Left lung (tissue), 10 donors: Measurements from ENCODE around the gene MGMT. TPM values are rescaled to one million over a fixed set of nuclear protein-coding genes. Genes with fewer than 3 reads are reported as not detected.

Experiments used
- ATAC-seq: fragments of 200-7000 bp; cut with Tn5 transposase; one replicate; pipeline ENCODE4 v1.9.1; 2020; ENCODE audit warnings: moderate library complexity
- DNase-seq, 4 donors: peaks; one replicate each; pipeline ENCODE4 v3.0.0-alpha.2; 2013 to 2020
- H3K27ac ChIP-seq, 2 donors: fragments of 200-600 bp; sonication (generic) in 1 of 2; one replicate each; pipeline versions ENCODE4 v1.5.0 to v1.8.0; 2020 to 2021
- H3K27me3 ChIP-seq, 2 donors: fragments of 200-600 bp; sonication (generic) in 1 of 2; one replicate each; pipeline versions ENCODE4 v1.5.0 to v1.8.0; 2020 to 2021
- H3K36me3 ChIP-seq, 2 donors: fragments of 200-600 bp; sonication (generic) in 1 of 2; one replicate each; pipeline versions ENCODE4 v1.5.0 to v1.8.0; 2020 to 2021
- H3K4me1 ChIP-seq, 2 donors: fragments of 200-600 bp; one replicate each; pipeline ENCODE4 v1.8.0; 2021
- H3K4me3 ChIP-seq, 2 donors: fragments of 200-600 bp; sonication (generic) in 1 of 2; one replicate each; pipeline versions ENCODE4 v1.5.0 to v1.8.0; 2020 to 2021; ENCODE audit warnings: mild to moderate bottlenecking in 1 of 2
- H3K9me3 ChIP-seq, 2 donors: fragments of 200-600 bp; sonication (generic) in 1 of 2; one replicate each; pipeline versions ENCODE4 v1.5.0 to v1.8.0; 2020 to 2021
- intact Hi-C, 2 donors: fragments of 100-400 bp; cut with DNase I; formaldehyde crosslinking; loops; one replicate each; pipeline versions ENCODE4 v1.11.2 to v1.14.2; 2022
- polyA plus RNA-seq, 6 donors: library from polyadenylated mRNA; unstranded; fragments of 120-200 nt; gene quantifications; one replicate each; pipeline ENCODE4 v1.2.1, GENCODE V29; 2013; ENCODE audit not compliant: insufficient read length in 6 of 6
- total RNA-seq, 2 donors: library from RNA; stranded (reverse); fragmentation: NEBNext Ultra II Directional; extraction: Animal tissue kit (Norgen Biotek cat#: 25700); gene quantifications; one replicate each; pipeline ENCODE4 v1.2.1, GENCODE V29; 2021
- TF ChIP-seq, protein P1 (sequence below), 2 donors: fragments of 200-600 bp; sonication (generic) in 1 of 2; IDR thresholded peaks; one replicate each; pipeline versions ENCODE4 v1.5.0 to v1.8.0; 2021; ENCODE audit warnings: antibody characterized with exemption in 2 of 2
- donor health status: DM: no; HTN: yes; CAD: no.
- donor health status: DM: no; HTN: no; CAD: no.

MGMT gene
- total and polyA plus RNA-seq, 8 donors: 13.1 to 25.5 (median 17.0) TPM

DNA sequence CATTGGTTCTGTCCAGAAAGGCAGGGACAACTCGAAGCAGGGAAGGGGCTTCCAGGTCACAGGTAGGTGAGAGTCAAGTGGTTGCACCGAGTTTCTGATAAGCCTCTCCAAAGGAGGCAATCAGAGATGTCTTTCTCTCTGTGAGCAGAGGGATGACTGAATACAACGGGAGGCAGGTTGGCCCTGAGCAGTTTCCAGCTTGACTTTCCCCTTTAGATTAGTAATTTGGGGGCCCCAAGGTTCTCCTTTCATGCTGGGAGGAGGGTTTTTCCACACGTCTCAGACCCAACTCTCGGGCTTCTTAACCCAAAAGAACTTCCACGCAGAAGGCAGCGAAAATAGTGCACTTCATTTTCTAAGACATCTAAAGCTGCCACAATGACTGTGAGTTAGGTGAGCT is 189.6 kb downstream of the MGMT start:
- no peak for ATAC-seq
- Histone ChIP-seq H3K27me3 (no peaks in the 10 kb centered on the region), H3K9me3 (no peaks in the 10 kb centered on the region), H3K4me3 (no peak overlapping the region), H3K36me3 (no peaks in the 10 kb centered on the region), H3K27ac (no peak overlapping the region), H3K4me1 (peaks cover 0 to 11% of the 10 kb centered on the region in 2 donors)
- TF ChIP-seq, protein P1, sequence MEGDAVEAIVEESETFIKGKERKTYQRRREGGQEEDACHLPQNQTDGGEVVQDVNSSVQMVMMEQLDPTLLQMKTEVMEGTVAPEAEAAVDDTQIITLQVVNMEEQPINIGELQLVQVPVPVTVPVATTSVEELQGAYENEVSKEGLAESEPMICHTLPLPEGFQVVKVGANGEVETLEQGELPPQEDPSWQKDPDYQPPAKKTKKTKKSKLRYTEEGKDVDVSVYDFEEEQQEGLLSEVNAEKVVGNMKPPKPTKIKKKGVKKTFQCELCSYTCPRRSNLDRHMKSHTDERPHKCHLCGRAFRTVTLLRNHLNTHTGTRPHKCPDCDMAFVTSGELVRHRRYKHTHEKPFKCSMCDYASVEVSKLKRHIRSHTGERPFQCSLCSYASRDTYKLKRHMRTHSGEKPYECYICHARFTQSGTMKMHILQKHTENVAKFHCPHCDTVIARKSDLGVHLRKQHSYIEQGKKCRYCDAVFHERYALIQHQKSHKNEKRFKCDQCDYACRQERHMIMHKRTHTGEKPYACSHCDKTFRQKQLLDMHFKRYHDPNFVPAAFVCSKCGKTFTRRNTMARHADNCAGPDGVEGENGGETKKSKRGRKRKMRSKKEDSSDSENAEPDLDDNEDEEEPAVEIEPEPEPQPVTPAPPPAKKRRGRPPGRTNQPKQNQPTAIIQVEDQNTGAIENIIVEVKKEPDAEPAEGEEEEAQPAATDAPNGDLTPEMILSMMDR (IDR thresholded peaks at IDR 0.05): no peak
- intact Hi-C loops: no loop called here
- DNase-seq: no peak

DNA sequence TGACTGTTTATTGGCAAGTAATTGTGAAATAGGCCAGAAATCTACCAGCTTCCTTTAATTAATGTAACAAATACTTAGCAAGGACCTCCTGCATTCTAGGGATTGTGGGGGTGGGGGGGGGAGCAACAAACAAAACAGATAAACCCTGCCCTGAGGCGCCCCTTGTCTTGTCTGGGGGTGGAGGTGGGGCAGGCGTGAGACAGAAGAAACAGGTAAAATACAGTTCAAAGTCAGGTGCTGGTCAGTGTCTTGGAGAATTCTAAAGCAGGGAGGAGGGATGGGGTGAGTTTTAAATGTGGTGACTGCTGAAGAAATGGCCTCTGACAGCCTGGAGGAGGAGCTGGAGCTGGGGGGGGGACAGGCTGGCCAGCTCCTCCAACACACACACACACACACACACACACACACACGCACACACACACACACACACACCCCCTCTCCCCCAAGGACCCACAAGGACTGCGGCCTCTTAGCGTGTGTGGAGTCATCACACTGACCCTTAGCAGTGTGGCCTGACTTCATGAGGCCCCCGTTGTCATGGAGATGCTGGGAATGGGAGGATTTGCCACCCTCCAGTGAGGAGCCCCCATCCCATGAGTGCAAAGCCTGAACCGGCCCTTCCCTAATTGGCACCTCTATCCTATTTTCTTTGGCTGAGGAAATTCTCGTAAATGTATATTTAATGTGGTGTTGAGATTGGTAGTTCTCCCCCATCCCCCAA is 190.4 kb downstream of the MGMT start:
- Histone ChIP-seq H3K4me3 (no peak overlapping the region), H3K36me3 (no peaks in the 10 kb centered on the region), H3K27ac (no peak overlapping the region), H3K9me3 (no peaks in the 10 kb centered on the region), H3K27me3 (no peaks in the 10 kb centered on the region), H3K4me1 (peaks cover 0 to 11% of the 10 kb centered on the region in 2 donors)
- DNase-seq (no peak), ATAC-seq (no peak)
- intact Hi-C loops: no loop called here
- TF ChIP-seq, protein P1 (IDR thresholded peaks at IDR 0.05): no peak

DNA sequence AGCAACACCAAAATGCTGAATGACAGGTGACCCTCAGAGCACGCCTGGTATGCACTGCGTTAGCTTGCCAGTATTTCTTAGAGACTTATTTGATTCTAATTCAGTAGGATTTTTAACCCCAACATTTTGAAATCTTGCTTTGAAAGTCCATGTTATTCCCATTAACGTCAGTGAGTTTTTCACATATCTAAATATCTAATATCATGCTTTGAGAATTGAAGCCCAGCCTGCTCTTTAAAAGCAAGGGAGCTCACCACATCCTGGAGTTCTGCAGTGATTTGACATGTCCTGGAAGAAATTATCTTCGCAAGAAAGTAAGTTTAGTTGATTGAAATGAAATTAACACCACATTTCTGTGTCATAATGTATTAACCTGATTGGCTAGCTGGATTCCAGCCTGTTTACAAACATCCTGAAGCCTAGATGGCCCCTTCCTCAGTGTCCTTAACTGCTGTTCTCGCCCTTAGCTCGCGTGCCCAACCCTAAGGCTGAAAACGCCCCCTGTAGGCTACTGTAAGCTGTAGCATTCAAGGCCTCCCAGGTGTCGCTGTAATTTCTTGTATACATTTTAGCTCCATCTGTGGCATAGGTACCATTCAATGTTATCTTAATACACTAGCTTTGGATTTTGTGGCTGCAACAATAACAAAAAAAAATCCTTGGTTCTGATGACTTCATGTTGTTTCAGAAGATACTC is 191.5 kb downstream of the MGMT start:
- TF ChIP-seq, protein P1 (IDR thresholded peaks at IDR 0.05): no peak
- Histone ChIP-seq H3K4me1 (peaks cover 0 to 11% of the 10 kb centered on the region in 2 donors), H3K9me3 (no peaks in the 10 kb centered on the region), H3K27me3 (no peaks in the 10 kb centered on the region), H3K4me3 (no peak overlapping the region), H3K27ac (no peak overlapping the region), H3K36me3 (no peaks in the 10 kb centered on the region)
- ATAC-seq (no peak), DNase-seq (no peak)
- intact Hi-C loops: no loop called here

DNA sequence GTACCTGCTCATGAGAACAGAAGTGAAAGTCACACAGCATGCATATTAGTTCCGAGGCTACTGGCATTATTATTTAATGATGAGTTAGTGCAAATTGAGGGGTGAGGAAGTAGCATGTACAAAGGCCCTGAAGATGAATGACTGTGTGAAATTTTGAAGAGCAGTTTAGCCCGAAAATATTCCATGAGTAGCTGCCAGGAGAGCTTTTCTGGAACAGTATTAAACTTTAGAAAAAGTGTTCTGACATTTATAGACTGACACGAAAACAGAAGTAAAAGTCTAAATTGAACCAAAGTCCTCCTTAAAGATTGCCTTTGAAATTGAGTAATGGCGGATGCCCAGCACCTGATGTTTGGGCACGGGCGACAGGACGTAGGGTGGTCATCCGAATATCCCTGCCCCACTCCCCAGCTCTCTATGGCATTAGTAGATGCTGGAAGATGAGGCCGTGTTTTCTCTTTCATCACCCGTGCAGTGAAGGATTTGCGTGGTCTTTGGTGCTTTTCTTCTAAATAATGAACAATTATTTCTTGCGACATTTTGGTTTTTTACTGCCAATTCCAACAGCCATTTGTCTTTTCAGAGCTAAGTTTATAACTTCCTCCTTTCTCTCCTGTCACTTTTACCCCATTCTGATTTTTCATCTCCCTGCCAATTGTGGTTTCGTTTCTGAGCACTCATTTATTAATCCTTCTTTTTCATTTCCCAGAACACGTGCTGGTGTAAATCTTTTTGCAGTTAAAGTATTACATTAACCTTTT is 192.6 kb downstream of the MGMT start:
- DNase-seq (peak in 2 of 4 donors; percentile 22 to 25), ATAC-seq (peak; percentile 17)
- TF ChIP-seq, protein P1 (IDR thresholded peaks at IDR 0.05): no peak
- Histone ChIP-seq H3K4me1 (peaks cover 0 to 11% of the 10 kb centered on the region in 2 donors), H3K36me3 (no peaks in the 10 kb centered on the region), H3K27me3 (no peaks in the 10 kb centered on the region), H3K4me3 (no peak overlapping the region), H3K27ac (no peak overlapping the region), H3K9me3 (peaks cover 0 to 7% of the 10 kb centered on the region in 2 donors)
- intact Hi-C loops: no loop called here

DNA sequence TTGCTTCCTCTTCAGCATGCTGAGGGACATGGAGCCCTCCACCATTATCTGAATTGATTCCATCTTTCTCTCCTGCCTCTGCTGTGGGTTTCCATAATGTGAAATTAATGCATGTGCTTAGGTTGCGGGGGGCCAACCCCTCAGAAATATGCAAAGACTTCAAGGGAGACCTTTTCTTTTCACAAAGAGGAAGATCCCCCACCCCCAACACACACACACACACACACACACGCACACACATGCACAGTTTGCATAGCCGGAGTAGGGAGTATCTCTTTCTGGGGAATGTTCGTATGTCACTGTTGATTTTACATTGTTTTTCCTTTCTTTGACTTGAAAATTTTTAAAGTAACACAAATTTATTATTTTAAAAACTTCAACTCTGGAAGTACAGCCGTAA is 193.5 kb downstream of the MGMT start:
- ATAC-seq (no peak), DNase-seq (no peak)
- TF ChIP-seq, protein P1 (IDR thresholded peaks at IDR 0.05): no peak
- Histone ChIP-seq H3K4me1 (peaks cover 0 to 11% of the 10 kb centered on the region in 2 donors), H3K27ac (no peak overlapping the region), H3K27me3 (no peaks in the 10 kb centered on the region), H3K9me3 (peaks cover 0 to 8% of the 10 kb centered on the region in 2 donors), H3K4me3 (no peak overlapping the region), H3K36me3 (no peaks in the 10 kb centered on the region)
- intact Hi-C loops: no loop called here
